ENCODE measurements around the gene KCNMA1.

DNA sequence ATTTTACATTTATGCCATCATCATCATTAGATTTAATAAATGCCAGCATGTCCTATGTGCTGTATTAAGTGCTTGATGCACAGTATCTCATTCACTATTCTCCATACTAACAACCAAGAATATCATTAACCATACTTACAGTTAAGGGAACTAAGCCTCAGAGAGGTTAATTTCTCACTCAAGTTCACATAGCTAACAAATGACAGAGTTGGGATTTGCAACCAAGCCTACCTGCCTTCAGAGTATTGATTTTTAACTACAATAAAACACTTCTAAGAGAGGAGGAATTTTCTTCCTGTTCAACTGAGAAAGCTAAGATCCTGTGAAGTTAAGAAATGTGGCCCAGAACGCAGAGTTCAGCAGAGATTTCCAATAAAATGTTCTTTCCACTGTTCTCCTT lies 403.0 kb downstream of the KCNMA1 start:
- TF ChIP-seq, protein P1, sequence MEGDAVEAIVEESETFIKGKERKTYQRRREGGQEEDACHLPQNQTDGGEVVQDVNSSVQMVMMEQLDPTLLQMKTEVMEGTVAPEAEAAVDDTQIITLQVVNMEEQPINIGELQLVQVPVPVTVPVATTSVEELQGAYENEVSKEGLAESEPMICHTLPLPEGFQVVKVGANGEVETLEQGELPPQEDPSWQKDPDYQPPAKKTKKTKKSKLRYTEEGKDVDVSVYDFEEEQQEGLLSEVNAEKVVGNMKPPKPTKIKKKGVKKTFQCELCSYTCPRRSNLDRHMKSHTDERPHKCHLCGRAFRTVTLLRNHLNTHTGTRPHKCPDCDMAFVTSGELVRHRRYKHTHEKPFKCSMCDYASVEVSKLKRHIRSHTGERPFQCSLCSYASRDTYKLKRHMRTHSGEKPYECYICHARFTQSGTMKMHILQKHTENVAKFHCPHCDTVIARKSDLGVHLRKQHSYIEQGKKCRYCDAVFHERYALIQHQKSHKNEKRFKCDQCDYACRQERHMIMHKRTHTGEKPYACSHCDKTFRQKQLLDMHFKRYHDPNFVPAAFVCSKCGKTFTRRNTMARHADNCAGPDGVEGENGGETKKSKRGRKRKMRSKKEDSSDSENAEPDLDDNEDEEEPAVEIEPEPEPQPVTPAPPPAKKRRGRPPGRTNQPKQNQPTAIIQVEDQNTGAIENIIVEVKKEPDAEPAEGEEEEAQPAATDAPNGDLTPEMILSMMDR (IDR thresholded peaks at IDR 0.05) = no peak
- no peak for TF ChIP-seq POLR2A (IDR thresholded peaks at IDR 0.05)
